Measurements from ENCODE around the gene BTNL3.

The BTNL3 gene

GRCh38 chr5:181050016-181050415 is 61.4 kb downstream of the BTNL3 start:
- DNase-seq = no peak

GRCh38 chr5:181051841-181052671 is 63.4 kb downstream of the BTNL3 start:
- no peak for DNase-seq

GRCh38 chr5:181052672-181053487 is 64.2 kb downstream of the BTNL3 start:
- peak; percentile 22 for DNase-seq

- DNase-seq = no peak
Measured at GRCh38 chr5:181053488-181054121, 65.0 kb downstream of the BTNL3 start.

- no peak for DNase-seq
Measured at GRCh38 chr5:181054138-181054537, 65.5 kb downstream of the BTNL3 start.

- DNase-seq = no peak
Measured at GRCh38 chr5:181054871-181055459, 66.3 kb downstream of the BTNL3 start.
